Glomerular visceral epithelial cell (primary cell): Measurements from ENCODE around the gene ABTB2.

Experiments used
- DNase-seq: peaks from one replicate; pipeline ENCODE4 v3.0.0-alpha.2; 2016; ENCODE audit errors: extremely low spot score

ABTB2 gene

GRCh38 chr11:34150494-34151151 lies 207.2 kb downstream of the ABTB2 start:
- no peak for DNase-seq

GRCh38 chr11:34149786-34150185 lies 208.0 kb downstream of the ABTB2 start:
- peak; percentile 30 for DNase-seq

DNA sequence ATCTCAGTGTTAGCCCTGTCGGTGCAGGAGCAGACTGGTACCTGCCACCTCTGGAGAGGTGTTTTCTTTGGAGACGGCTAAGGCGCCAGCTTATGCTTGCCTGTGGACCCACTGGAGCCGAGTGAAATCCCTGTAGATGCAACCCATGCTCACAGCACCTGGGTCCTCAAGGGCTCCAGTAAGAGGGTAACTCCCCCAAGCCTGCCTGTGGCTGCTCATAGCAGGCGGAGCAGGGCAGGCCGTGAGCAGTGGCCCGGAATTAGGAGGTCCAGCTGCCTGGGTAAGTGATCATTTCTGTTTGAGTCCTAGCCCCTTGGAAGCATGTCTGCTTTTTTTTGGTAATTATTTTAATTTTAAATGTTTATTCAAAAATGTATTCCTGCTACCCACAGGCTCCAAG lies 208.5 kb downstream of the ABTB2 start:
- no peak for DNase-seq

- no peak for DNase-seq
Observed at GRCh38 chr11:34148504-34149165, 209.2 kb downstream of the ABTB2 start.

DNA sequence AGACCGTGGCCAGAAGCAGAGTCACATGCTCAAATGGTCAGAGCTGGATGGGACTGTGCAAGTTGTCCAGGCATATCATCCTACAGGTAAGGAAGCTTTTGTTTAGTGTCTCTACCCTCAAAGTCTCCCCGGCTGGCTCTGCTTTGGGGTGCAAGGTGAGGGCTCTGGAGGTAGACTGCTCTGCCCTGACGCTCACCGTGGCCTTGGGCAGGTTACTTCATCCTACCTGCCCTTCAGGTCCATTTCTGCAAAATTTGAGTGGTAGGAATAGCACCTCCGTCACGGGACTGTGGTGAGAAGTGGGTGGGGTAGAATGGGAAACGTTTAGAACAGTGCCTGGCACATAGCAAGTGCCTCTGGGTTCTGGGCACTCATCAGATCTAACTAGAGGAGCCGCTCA lies 210.2 kb downstream of the ABTB2 start:
- no peak for DNase-seq

DNA sequence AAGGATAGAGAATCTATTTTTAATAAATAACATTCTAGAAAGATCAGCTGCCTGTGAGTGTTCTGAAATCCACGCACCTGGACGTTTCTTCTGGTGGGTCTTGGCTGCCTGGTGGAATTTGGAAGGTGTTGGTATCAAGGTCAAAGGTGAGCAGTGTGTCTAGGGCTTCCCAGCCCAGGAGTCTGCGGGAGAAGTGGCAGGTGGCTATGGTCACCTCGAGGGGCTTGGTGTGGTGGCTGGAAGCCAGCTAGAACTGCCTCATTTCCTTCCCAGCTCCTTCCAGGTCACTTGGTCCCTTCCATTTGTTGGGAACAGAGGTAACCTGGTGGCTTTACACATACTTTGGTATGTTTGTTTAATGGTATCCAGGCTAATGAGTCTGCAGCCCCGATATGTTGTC lies 210.9 kb downstream of the ABTB2 start:
- no peak for DNase-seq

DNA sequence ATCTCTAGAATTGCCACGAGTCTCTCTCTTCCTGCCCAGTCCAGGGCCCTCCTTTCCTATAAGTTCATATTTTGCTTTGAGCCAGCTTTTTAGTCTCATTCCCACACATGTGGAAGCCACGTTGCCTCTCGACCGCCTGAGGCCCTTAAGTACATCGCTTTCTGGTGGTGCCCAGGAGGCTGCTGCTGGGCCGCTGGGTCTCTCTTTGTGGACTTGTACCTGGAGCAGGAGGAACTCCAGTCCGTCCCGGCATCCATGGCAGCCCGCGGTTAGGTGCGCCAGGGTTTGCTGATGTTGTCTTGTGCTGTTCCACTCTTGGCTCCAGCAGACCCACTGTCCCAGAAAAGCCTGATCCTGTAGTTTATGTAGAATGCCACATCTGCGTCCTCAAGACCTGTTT lies 211.4 kb downstream of the ABTB2 start:
- DNase-seq, result no peak

- no peak for DNase-seq
Observed at GRCh38 chr11:34145847-34146381, 211.9 kb downstream of the ABTB2 start.

- DNase-seq, result no peak
Observed at GRCh38 chr11:34145073-34145472, 212.7 kb downstream of the ABTB2 start.

DNA sequence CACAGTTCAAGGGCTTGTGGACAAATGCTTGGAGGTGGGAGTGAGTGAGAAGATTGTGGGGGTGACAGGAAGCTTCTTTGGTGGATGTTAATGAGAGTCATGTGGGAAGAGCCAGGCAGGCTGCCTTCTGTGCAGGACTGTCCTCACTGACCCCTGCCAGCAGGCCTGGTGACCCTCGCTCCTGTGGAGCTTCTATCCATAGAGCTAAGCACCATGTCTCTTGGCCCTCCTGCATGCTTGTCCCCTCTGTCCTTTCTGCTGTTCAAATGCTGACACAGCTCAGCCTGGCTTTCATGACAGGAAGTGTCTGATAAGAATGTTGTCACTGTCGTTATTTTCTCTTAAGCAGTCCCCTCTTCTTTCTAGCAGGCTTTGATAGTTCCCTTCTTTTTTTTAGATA lies 214.8 kb downstream of the ABTB2 start:
- no peak for DNase-seq

DNA sequence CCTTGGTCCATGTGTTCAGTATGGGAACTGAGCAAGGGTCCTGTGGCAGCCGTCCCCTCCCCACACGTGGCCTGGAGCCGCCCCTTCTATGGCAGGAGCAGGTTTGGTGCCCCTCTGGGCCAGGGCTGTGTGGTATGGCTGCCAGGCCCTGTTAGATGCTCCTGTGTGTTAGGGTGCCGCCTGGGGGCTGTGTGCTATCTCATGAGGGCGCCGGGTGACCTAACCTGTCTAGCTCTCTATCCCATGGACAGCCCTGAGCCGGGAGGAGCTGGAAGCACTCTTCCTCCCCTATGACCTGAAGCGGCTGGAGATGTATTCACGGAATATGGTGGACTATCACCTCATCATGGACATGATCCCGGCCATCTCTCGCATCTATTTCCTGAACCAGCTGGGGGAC lies 217.7 kb downstream of the ABTB2 start:
- DNase-seq, result no peak

GRCh38 chr11:34139346-34139745 lies 218.5 kb downstream of the ABTB2 start:
- DNase-seq, result no peak

DNA sequence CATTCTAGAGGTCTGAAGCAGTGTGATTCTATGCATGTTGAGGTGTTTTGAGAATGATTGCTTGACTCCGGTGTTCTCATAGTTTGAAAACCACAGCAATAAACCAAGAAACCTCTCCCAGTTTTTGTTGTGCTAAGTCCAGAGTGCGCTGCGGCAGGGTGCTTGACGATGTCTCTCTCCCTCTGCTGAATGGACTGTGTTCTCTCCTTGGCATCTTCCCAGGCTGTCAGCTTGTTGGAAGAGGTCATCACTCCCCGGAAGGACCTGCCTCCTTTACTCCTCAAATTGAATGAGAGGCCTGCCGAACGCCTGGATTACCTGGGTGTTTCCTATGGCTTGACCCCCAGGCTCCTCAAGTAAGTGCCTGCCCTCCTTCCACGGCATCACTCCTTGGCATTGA lies 221.4 kb downstream of the ABTB2 start:
- DNase-seq, result no peak

- no peak for DNase-seq
Observed at GRCh38 chr11:34135439-34135838, 222.4 kb downstream of the ABTB2 start.

- no peak for DNase-seq
Observed at GRCh38 chr11:34134765-34135164, 223.0 kb downstream of the ABTB2 start.

- no peak for DNase-seq
Observed at GRCh38 chr11:34132261-34132965, 225.4 kb downstream of the ABTB2 start.

DNA sequence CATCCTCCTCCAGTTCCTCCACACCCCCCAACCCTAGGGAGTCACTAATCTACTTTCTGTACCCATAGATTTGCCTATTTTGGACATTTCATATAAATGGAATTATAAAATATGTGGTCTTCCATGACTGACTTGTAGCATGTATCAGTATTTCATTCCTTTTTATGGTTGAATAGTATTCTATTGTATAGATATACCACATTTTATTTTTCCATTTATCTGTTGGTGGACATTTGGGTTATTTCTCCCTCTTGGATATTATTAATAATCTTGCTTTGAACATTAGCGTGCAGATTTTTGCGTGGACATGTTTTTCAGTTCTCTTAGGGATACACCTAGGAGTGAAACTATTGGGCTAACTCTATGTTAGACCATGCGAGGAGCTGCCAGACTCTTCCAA lies 229.0 kb downstream of the ABTB2 start:
- no peak for DNase-seq

DNA sequence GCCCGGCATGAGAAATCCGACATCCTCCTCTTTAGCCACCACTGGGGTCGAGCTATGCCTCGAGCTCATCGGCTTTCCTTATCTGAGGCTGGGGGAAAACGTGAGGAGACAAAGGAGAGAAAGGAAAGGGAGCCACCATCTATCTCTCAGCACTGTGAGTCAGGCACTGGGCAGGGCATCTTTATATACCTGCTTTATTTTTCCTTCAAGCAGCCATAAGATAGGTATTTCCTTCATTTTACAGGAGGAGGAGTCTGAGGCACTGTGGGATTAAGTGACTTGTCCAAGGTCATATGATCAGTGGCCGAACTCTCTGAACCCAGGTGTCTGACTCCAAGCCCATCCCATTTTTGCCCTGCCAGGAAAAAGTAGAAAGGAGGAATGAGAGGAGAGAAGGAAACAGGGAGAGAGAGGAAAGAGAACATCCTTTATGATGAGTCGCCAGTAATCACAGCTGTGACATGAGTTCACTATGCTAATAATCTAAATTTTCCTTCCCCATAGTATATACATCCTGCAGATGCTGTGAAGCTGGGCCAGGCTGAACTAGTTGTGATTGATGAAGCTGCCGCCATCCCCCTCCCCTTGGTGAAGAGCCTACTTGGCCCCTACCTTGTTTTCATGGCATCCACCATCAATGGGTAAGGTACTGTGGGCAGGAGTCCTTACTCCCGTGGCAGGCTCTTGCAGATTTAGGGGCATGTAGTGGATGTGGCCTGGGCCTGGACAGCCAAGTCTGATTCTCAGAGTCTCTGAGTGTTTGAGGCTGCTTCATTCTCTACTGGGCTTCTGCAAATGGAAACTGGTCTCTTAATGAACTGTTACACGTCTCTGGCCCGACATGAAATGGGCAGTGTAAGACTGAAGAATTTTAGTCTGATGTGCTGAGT lies 230.6 kb downstream of the ABTB2 start:
- no peak for DNase-seq

DNA sequence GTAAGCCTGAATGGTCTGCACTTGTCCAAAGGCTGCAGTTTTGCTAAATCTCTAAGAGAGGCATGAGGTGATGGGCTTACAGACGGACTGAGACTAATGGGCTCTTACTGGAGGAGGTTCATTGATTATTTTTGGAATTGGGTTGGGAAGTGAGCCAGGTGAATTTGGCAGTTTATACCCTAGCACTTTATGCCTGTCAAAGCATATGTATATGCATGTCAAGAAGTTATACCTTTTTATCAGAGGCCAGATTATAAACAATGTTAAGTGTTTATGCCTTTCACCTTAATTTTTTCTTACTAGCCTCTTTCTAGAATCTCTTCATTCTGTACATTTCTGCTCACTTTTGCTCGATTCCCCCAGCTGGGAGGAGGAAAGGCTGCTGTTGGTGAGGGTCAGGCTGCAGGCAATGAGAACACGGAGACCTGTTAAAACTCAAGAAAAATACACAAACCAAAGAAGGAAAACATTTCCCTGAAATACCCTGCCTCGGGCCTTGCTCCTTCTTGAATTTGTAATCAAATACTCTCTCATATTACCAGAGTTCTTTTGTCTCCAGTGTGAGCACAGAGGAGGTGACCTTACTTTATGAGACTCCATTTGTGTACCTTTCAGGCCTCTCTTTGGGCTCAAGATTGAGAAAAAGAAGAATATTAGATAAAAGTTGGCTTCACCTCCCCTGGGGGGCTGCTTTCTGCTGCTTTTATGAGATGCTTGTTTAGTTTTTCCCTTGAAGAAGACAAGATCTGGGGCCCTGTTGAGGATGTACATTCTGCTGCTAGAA lies 232.7 kb downstream of the ABTB2 start:
- no peak for DNase-seq

- DNase-seq, result no peak
Observed at GRCh38 chr11:34120651-34121050, 237.2 kb downstream of the ABTB2 start.

- DNase-seq, result no peak
Observed at GRCh38 chr11:34114471-34114870, 243.3 kb downstream of the ABTB2 start.
